B cell (primary cell): ENCODE results near the gene TXNDC17. TPM values are rescaled to one million over a fixed set of nuclear protein-coding genes. Genes with fewer than 3 reads are reported as not detected.

ENCODE experiments used
- ATAC-seq: fragments of 200-7000 bp; cut with Tn5 transposase; one replicate; pipeline ENCODE4 v1.10.0; 2021; ENCODE audit warnings: low read depth, mild to moderate bottlenecking, moderate number of reproducible peaks, moderate library complexity
- CTCF ChIA-PET: fragments of 350-600 bp; sonication (Branson Sonifier 250); formaldehyde crosslinking; loops from one replicate; lab custom pipeline; 2021; ENCODE audit warnings: antibody characterized with exemption, inconsistent platforms; lab: Charles Lee
- POLR2A ChIA-PET: fragments of 350-600 bp; sonication (Branson Sonifier 250); formaldehyde crosslinking; loops from one replicate; lab custom pipeline; 2021; ENCODE audit warnings: antibody characterized with exemption; lab: Charles Lee
- DNase-seq: peaks from one replicate; pipeline ENCODE4 v3.0.0; 2013
- H2AFZ ChIP-seq: 2 replicates; pipeline ENCODE4 v1.6.1; 2012; ENCODE audit warnings: mild to moderate bottlenecking, low read depth, low read length; ENCODE audit not compliant: insufficient read depth, poor library complexity, severe bottlenecking
- H3K27ac ChIP-seq, 2 donors: 1 replicate in 1 of 2; 2 replicates in 1 of 2; pipeline ENCODE4 v1.5.1; 2012 to 2013; ENCODE audit warnings: low read length in 2 of 2, mild to moderate bottlenecking in 2 of 2, moderate library complexity in 1 of 2
- H3K27me3 ChIP-seq, 4 experiments: fragments of 200-600 bp in 1 of 4; sonication (generic) in 1 of 4; replicated peaks in 1 of 4; 1 replicate in 2 of 4; 2 replicates in 2 of 4; pipeline versions ENCODE4 v1.6.1 to v1.7.0; 2013 to 2016; ENCODE audit warnings: low read length in 3 of 4, mild to moderate bottlenecking in 2 of 4, mixed read lengths in 1 of 4, moderate library complexity in 1 of 4; ENCODE audit not compliant: insufficient read depth in 4 of 4, control insufficient read depth in 3 of 4; ENCODE audit errors: control extremely low read depth in 1 of 4
- H3K36me3 ChIP-seq, 2 experiments: replicated peaks in 1 of 2; 1 replicate in 1 of 2; 2 replicates in 1 of 2; pipeline versions ENCODE4 v1.6.1 to v1.7.1; 2013; ENCODE audit warnings: low read length in 1 of 2; ENCODE audit not compliant: insufficient read depth in 2 of 2, control insufficient read depth in 1 of 2; ENCODE audit errors: control extremely low read depth in 1 of 2, extremely low read depth in 1 of 2
- H3K4me1 ChIP-seq, 2 donors: fragments of 200-600 bp in 1 of 2; sonication (generic) in 1 of 2; 1 replicate in 1 of 2; 2 replicates in 1 of 2; pipeline versions ENCODE4 v1.5.1 to v1.6.1; 2013 to 2017; ENCODE audit warnings: low read length in 2 of 2; ENCODE audit not compliant: control insufficient read depth in 2 of 2, insufficient read depth in 2 of 2
- H3K4me2 ChIP-seq: replicated peaks from 2 replicates; pipeline ENCODE3; 2012; ENCODE audit warnings: mild to moderate bottlenecking, low read depth, low read length; ENCODE audit not compliant: poor library complexity, severe bottlenecking
- H3K4me3 ChIP-seq, 5 experiments: fragments of 200-600 bp in 1 of 5; sonication (generic) in 1 of 5; 1 replicate in 3 of 5; 2 replicates in 2 of 5; pipeline versions ENCODE4 v1.5.1 to v1.7.0; 2011 to 2016; ENCODE audit warnings: low read length in 4 of 5, mild to moderate bottlenecking in 4 of 5, low read depth in 2 of 5, control low read depth in 1 of 5, moderate library complexity in 1 of 5; ENCODE audit not compliant: insufficient read depth in 1 of 5; ENCODE audit errors: control extremely low read depth in 1 of 5, extremely low read depth in 1 of 5
- H3K79me2 ChIP-seq: fragments of 200-600 bp; sonication (generic); one replicate; pipeline ENCODE4 v1.6.0; 2016; ENCODE audit warnings: low read length; ENCODE audit not compliant: control insufficient read depth, insufficient read depth
- H3K9ac ChIP-seq: fragments of 200-600 bp; sonication (generic); 2 replicates; pipeline ENCODE4 v1.6.1; 2017; ENCODE audit warnings: mild to moderate bottlenecking, low read length, moderate library complexity
- H3K9me3 ChIP-seq, 3 donors: one replicate each; pipeline versions ENCODE4 v1.6.1 to v1.7.1; 2013; ENCODE audit warnings: low read length in 2 of 3; ENCODE audit not compliant: control insufficient read depth in 2 of 3, insufficient read depth in 1 of 3; ENCODE audit errors: control extremely low read depth in 1 of 3
- H4K20me1 ChIP-seq: 2 replicates; pipeline ENCODE4 v1.6.0; 2012; ENCODE audit warnings: mild to moderate bottlenecking, low read length; ENCODE audit not compliant: insufficient read depth, control insufficient read depth, poor library complexity, severe bottlenecking
- H3K27ac Mint-ChIP-seq: one replicate; pipeline ENCODE4 v1.8.0; 2021; ENCODE audit warnings: mixed read lengths
- H3K27me3 Mint-ChIP-seq: one replicate; pipeline ENCODE4 v1.8.0; 2021; ENCODE audit warnings: mixed read lengths
- H3K4me1 Mint-ChIP-seq: one replicate; pipeline ENCODE4 v1.8.0; 2021; ENCODE audit warnings: mixed read lengths
- H3K4me3 Mint-ChIP-seq: one replicate; pipeline ENCODE4 v1.8.0; 2021; ENCODE audit warnings: mixed read lengths
- H3K9me3 Mint-ChIP-seq: one replicate; pipeline ENCODE4 v1.8.0; 2022; ENCODE audit warnings: mixed read lengths; ENCODE audit not compliant: insufficient read depth
- EZH2 ChIP-seq: IDR thresholded peaks from 2 replicates; pipeline ENCODE4 v1.6.1; 2012; ENCODE audit warnings: borderline replicate concordance, low read depth, mild to moderate bottlenecking, moderate library complexity, low read length; ENCODE audit not compliant: insufficient read depth, poor library complexity, severe bottlenecking
- WGBS: methylation state at CpG from one replicate; pipeline ENCODE4 v1.1.5; 2013; ENCODE audit warnings: missing lambda C conversion rate; ENCODE audit not compliant: insufficient coverage; 5-methylcytosine and 5-hydroxymethylcytosine counted together
- intact Hi-C: fragments of 100-400 bp; cut with micrococcal nuclease; formaldehyde crosslinking; loops from one replicate; pipeline ENCODE4 v1.10.0; 2022
- polyA plus RNA-seq: library from polyadenylated mRNA; depleted of rRNA; stranded (reverse); fragments of >200 nt; gene quantifications from 2 replicates; pipeline ENCODE4 v1.2.3, GENCODE V29; 2012
- total RNA-seq, 2 donors: library from RNA; stranded (reverse); fragments of 120-200 nt in 1 of 2; gene quantifications; 1 replicate in 1 of 2; 2 replicates in 1 of 2; pipeline versions ENCODE4 v1.2.3 to v1.2.4, GENCODE V29; 2013 to 2022
- TF ChIP-seq, protein P1 (sequence below): fragments of 200-600 bp; IDR thresholded peaks from one replicate; pipeline ENCODE4 v1.8.0; 2022; ENCODE audit warnings: antibody characterized with exemption, mild to moderate bottlenecking

The TXNDC17 gene
- total and polyA plus RNA-seq, 2 donors (not counting 1 experiment from before 2014, with no cell fraction given), result 19.5 to 33.7 TPM

DNA sequence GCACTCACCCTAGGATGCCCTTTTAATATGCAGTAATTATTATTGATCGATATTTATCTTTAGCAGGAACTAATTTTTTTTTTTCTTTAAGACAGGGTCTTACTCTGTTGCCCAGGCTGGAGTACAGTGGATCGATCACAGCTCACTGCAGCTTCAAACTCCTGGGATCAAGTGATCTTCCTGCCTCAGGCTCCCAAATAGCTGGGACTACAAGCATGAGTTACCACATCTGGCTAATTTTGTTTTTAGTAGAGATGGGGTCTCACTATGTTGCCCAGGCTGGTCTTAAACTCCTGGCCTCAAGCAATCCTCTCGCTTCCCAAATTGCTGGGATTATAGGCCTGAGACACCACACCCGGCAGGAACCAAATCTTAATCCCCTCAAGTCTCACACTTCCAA lies 29.6 kb upstream of the TXNDC17 start:
- Mint-ChIP-seq H3K4me3 (no peak overlapping the region), H3K4me1 (no peaks in the 10 kb centered on the region), H3K27me3 (no peaks in the 10 kb centered on the region), H3K27ac (no peak overlapping the region), H3K9me3 (no peaks in the 10 kb centered on the region)
- Histone ChIP-seq H3K79me2 (no peaks in the 10 kb centered on the region), H3K4me3 (no peak overlapping the region), H3K27ac (no peak overlapping the region), H3K4me2 (no peak overlapping the region), H3K27me3 (no peaks in the 10 kb centered on the region), H4K20me1 (no peaks in the 10 kb centered on the region), H3K36me3 (peaks cover 1 to 44% of the 10 kb centered on the region in 2 experiments), H3K9ac (no peak overlapping the region), H3K9me3 (no peaks in the 10 kb centered on the region), H2AFZ (no peak overlapping the region), H3K4me1 (no peaks in the 10 kb centered on the region)
- ChIA-PET CTCF (no interaction called here), POLR2A (no interaction called here)
- 100% methylated on average over 3 of the region's 4 CpGs for WGBS
- intact Hi-C loops, result no loop called here
- ATAC-seq (no peak), DNase-seq (no peak)
- no peak for TF ChIP-seq EZH2
- TF ChIP-seq, protein P1, sequence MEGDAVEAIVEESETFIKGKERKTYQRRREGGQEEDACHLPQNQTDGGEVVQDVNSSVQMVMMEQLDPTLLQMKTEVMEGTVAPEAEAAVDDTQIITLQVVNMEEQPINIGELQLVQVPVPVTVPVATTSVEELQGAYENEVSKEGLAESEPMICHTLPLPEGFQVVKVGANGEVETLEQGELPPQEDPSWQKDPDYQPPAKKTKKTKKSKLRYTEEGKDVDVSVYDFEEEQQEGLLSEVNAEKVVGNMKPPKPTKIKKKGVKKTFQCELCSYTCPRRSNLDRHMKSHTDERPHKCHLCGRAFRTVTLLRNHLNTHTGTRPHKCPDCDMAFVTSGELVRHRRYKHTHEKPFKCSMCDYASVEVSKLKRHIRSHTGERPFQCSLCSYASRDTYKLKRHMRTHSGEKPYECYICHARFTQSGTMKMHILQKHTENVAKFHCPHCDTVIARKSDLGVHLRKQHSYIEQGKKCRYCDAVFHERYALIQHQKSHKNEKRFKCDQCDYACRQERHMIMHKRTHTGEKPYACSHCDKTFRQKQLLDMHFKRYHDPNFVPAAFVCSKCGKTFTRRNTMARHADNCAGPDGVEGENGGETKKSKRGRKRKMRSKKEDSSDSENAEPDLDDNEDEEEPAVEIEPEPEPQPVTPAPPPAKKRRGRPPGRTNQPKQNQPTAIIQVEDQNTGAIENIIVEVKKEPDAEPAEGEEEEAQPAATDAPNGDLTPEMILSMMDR, result no peak

DNA sequence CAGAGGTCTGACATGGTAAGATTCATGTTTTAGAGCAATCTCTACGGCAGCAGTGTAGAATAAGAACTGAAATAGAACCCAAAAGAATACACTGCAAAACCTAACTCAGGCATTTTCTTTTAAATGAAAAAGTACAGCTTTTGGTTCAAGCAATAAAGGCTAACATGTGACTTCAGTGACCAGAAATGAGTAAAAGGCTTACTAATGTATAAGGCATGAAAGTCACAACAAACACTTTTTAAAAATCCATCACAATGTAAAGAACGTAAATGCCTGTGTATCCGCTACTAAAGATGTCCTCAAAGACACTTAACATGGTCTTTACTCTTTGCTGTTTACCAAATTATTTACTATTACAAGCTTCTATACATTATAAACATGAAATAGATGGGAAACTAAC lies 16.9 kb upstream of the TXNDC17 start:
- H3K27me3 ChIP-seq, result no peaks in the 10 kb centered on the region
- no CpG with 5 or more reads among the region's 3 CpGs for WGBS
- no peak overlapping the region for H3K9ac ChIP-seq
- no peak overlapping the region for H2AFZ ChIP-seq
- TF ChIP-seq EZH2, result no peak
- TF ChIP-seq, protein P1, result no peak
- no peak overlapping the region for H3K4me3 ChIP-seq
- Mint-ChIP-seq H3K9me3 (no peaks in the 10 kb centered on the region), H3K27ac (no peak overlapping the region), H3K27me3 (no peaks in the 10 kb centered on the region), H3K4me3 (no peak overlapping the region), H3K4me1 (no peaks in the 10 kb centered on the region)
- no peaks in the 10 kb centered on the region for H3K79me2 ChIP-seq
- intact Hi-C loops, result no loop called here
- no peak overlapping the region for H3K4me2 ChIP-seq
- ATAC-seq (no peak), DNase-seq (no peak)
- H3K27ac ChIP-seq, result no peak overlapping the region
- H3K9me3 ChIP-seq, result no peaks in the 10 kb centered on the region
- no peaks in the 10 kb centered on the region for H4K20me1 ChIP-seq
- ChIA-PET CTCF (no interaction called here), POLR2A (no interaction called here)
- peaks cover 19 to 41% of the 10 kb centered on the region in 2 experiments for H3K36me3 ChIP-seq
- H3K4me1 ChIP-seq, result no peaks in the 10 kb centered on the region
